H9 (cell line): Measurements from ENCODE around the gene UBE2J1. TPM values are rescaled to one million over a fixed set of nuclear protein-coding genes. Genes with fewer than 3 reads are reported as not detected.

Experiments
- DNase-seq: peaks from one replicate; pipeline ENCODE4 v3.0.0-alpha.2; 2017
- H2AFZ ChIP-seq: one replicate; pipeline ENCODE4 v1.6.1; 2013; ENCODE audit warnings: mild to moderate bottlenecking, low read length, control low read depth, moderate library complexity
- H2AK5ac ChIP-seq: 2 replicates; pipeline ENCODE4 v1.6.1; 2013; ENCODE audit warnings: low read length, control low read depth, mixed read lengths; ENCODE audit not compliant: insufficient read length
- H2BK120ac ChIP-seq: one replicate; pipeline ENCODE4 v1.6.1; 2013; ENCODE audit warnings: low read depth, mild to moderate bottlenecking, low read length, control low read depth, inconsistent platforms; ENCODE audit not compliant: poor library complexity, severe bottlenecking
- H2BK12ac ChIP-seq: 2 replicates; pipeline ENCODE4 v1.6.1; 2013; ENCODE audit warnings: low read length, control low read depth, mixed read lengths, low read depth; ENCODE audit not compliant: insufficient read length
- H2BK15ac ChIP-seq: 2 replicates; pipeline ENCODE4 v1.6.1; 2013; ENCODE audit warnings: low read depth, low read length, control low read depth
- H2BK20ac ChIP-seq: one replicate; pipeline ENCODE4 v1.6.1; 2013; ENCODE audit warnings: low read depth, mild to moderate bottlenecking, low read length, control low read depth, inconsistent platforms; ENCODE audit not compliant: poor library complexity, severe bottlenecking
- H2BK5ac ChIP-seq: 2 replicates; pipeline ENCODE4 v1.6.1; 2013; ENCODE audit warnings: low read length, control low read depth, mixed read lengths; ENCODE audit not compliant: insufficient read length
- H3K14ac ChIP-seq: 2 replicates; pipeline ENCODE4 v1.6.1; 2013; ENCODE audit warnings: low read length, control low read depth; ENCODE audit not compliant: insufficient read depth
- H3K18ac ChIP-seq: 2 replicates; pipeline ENCODE4 v1.6.1; 2013; ENCODE audit warnings: low read depth, mild to moderate bottlenecking, mixed read lengths, low read length, control low read depth; ENCODE audit not compliant: insufficient read length
- H3K23ac ChIP-seq: 2 replicates; pipeline ENCODE4 v1.6.1; 2013; ENCODE audit warnings: low read length, control low read depth, mixed read lengths, low read depth; ENCODE audit not compliant: insufficient read length
- H3K23me2 ChIP-seq: 2 replicates; pipeline ENCODE4 v1.6.1; 2013; ENCODE audit warnings: low read depth, mild to moderate bottlenecking, mixed read lengths, low read length, control low read depth; ENCODE audit not compliant: insufficient read length, poor library complexity, severe bottlenecking
- H3K27ac ChIP-seq: 2 replicates; pipeline ENCODE4 v1.5.1; 2013; ENCODE audit warnings: low read length, control low read depth, mixed read lengths, low read depth; ENCODE audit not compliant: insufficient read length
- H3K27me3 ChIP-seq: 2 replicates; pipeline ENCODE4 v1.6.1; 2013; ENCODE audit warnings: low read length, control low read depth, inconsistent platforms; ENCODE audit not compliant: insufficient read depth
- H3K4ac ChIP-seq: 2 replicates; pipeline ENCODE4 v1.6.1; 2013; ENCODE audit warnings: low read depth, mild to moderate bottlenecking, control low read depth, inconsistent platforms, low read length, moderate library complexity
- H3K4me1 ChIP-seq: 2 replicates; pipeline ENCODE4 v1.6.1; 2013; ENCODE audit warnings: low read length, control low read depth, inconsistent platforms; ENCODE audit not compliant: insufficient read depth
- H3K4me2 ChIP-seq: 2 replicates; pipeline ENCODE4 v1.6.1; 2013; ENCODE audit warnings: low read length, control low read depth, mixed read lengths; ENCODE audit not compliant: insufficient read length, insufficient read depth
- H3K56ac ChIP-seq: 2 replicates; pipeline ENCODE4 v1.6.1; 2013; ENCODE audit warnings: low read depth, mild to moderate bottlenecking, mixed read lengths, low read length, control low read depth; ENCODE audit not compliant: insufficient read length
- H3K79me1 ChIP-seq: 2 replicates; pipeline ENCODE4 v1.6.1; 2013; ENCODE audit warnings: low read depth, mild to moderate bottlenecking, moderate library complexity, low read length, control low read depth, inconsistent platforms; ENCODE audit not compliant: insufficient read depth, poor library complexity, severe bottlenecking
- H3K79me2 ChIP-seq: 2 replicates; pipeline ENCODE4 v1.6.1; 2013; ENCODE audit warnings: low read length, control low read depth, inconsistent platforms; ENCODE audit not compliant: insufficient read depth
- H3K9ac ChIP-seq: 2 replicates; pipeline ENCODE4 v1.6.1; 2013; ENCODE audit warnings: low read length, control low read depth, mixed read lengths; ENCODE audit not compliant: insufficient read length; ENCODE audit errors: extremely low read depth
- H3K9me3 ChIP-seq: one replicate; pipeline ENCODE4 v1.6.1; 2013; ENCODE audit warnings: low read depth, low read length, inconsistent platforms; ENCODE audit not compliant: control insufficient read depth
- H3T11ph ChIP-seq: one replicate; pipeline ENCODE4 v1.6.1; 2013; ENCODE audit warnings: mild to moderate bottlenecking, low read length, control low read depth, inconsistent platforms
- H4K20me1 ChIP-seq: one replicate; pipeline ENCODE4 v1.6.1; 2013; ENCODE audit not compliant: control insufficient read depth, insufficient read length, insufficient read depth
- H4K5ac ChIP-seq: 2 replicates; pipeline ENCODE4 v1.6.1; 2013; ENCODE audit warnings: low read depth, mild to moderate bottlenecking, mixed read lengths, low read length, control low read depth; ENCODE audit not compliant: insufficient read length
- H4K8ac ChIP-seq: replicated peaks from 2 replicates; pipeline ENCODE4 v1.6.1; 2013; ENCODE audit warnings: low read length, control low read depth, mixed read lengths, low read depth; ENCODE audit not compliant: insufficient read length
- H4K91ac ChIP-seq: 2 replicates; pipeline ENCODE4 v1.6.1; 2013; ENCODE audit warnings: low read depth, mild to moderate bottlenecking, moderate library complexity, mixed read lengths, low read length, control low read depth; ENCODE audit not compliant: insufficient read length
- H3K27ac Mint-ChIP-seq, 3 experiments: 2 replicates in 2 of 3; 3 replicates in 1 of 3; pipeline ENCODE4 v1.8.0; 2020 to 2021; ENCODE audit warnings: mixed read lengths in 3 of 3, mild to moderate bottlenecking in 1 of 3, moderate library complexity in 1 of 3
- H3K27me3 Mint-ChIP-seq: 2 replicates; pipeline ENCODE4 v1.8.0; 2021; ENCODE audit warnings: low read depth, mild to moderate bottlenecking, moderate library complexity, mixed read lengths
- H3K36me3 Mint-ChIP-seq, 3 experiments: 2 replicates in 2 of 3; 3 replicates in 1 of 3; pipeline ENCODE4 v1.8.0; 2020 to 2021; ENCODE audit warnings: low read depth in 3 of 3, mixed read lengths in 3 of 3; ENCODE audit not compliant: insufficient read depth in 1 of 3
- H3K4me1 Mint-ChIP-seq, 2 experiments: 2 replicates each; pipeline ENCODE4 v1.8.0; 2020; ENCODE audit warnings: mixed read lengths in 2 of 2
- H3K4me3 Mint-ChIP-seq, 2 experiments: 2 replicates in 1 of 2; 3 replicates in 1 of 2; pipeline ENCODE4 v1.8.0; 2020 to 2021; ENCODE audit warnings: mild to moderate bottlenecking in 2 of 2, mixed read lengths in 2 of 2, moderate library complexity in 1 of 2
- H3K9me3 Mint-ChIP-seq, 2 experiments: 2 replicates in 1 of 2; 3 replicates in 1 of 2; pipeline ENCODE4 v1.8.0; 2020; ENCODE audit warnings: mild to moderate bottlenecking in 2 of 2, mixed read lengths in 2 of 2, moderate library complexity in 1 of 2
- WGBS: extraction: QIAGEN DNeasy Blood & Tissue Kit; methylation state at CpG from one replicate; pipeline ENCODE4 v1.1.7; 2013; ENCODE audit warnings: missing lambda C conversion rate, low lambda C conversion rate, mixed read lengths; ENCODE audit not compliant: insufficient read length; ENCODE audit errors: extremely low coverage; 5-methylcytosine and 5-hydroxymethylcytosine counted together
- total RNA-seq: library from RNA; stranded (reverse); gene quantifications from 2 replicates; pipeline ENCODE4 v1.2.1, GENCODE V29; 2021
- TF ChIP-seq, protein P1 (sequence below): fragments of 200-600 bp; sonication (generic); conservative IDR thresholded peaks from 3 replicates; pipeline ENCODE4 v1.8.0; 2021; ENCODE audit warnings: antibody characterized with exemption, mild to moderate bottlenecking

UBE2J1 gene
- total RNA-seq, 1 experiment from 2014 or later: 13.1 TPM

DNA sequence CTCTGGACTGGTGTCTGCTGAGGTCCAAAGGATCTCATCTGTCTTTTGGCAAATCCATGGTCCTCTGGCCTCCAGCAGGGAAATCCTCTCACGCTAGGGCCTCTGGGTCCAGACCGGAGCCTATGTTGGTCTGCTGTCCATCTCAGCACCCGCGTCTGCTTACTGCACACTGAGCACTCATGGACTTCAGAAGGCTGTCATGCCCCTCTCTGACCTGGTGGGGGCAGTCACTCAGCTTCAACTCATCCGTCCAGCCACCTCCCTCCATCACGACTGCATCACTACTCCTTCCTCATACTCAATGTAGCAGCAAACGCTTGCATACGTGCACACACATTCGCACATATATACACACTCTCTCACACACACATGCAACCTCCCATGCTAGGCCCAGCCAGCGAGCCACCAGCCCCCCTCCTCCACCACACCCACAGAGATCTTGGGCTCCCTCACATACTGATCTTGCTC is 70.7 kb downstream of the UBE2J1 start:
- Histone ChIP-seq H2AFZ (no peak overlapping the region), H2BK12ac (no peak overlapping the region), H2BK120ac (no peak overlapping the region), H3K27ac (no peak overlapping the region), H3K27me3 (no peaks in the 10 kb centered on the region; the same call in 1 of the 2 replicates), H3K14ac (no peak overlapping the region), H3K4me2 (no peak overlapping the region), H3K23ac (no peak overlapping the region), H2BK5ac (no peak overlapping the region), H3T11ph (no peak overlapping the region), H2BK20ac (no peak overlapping the region), H3K79me2 (no peaks in the 10 kb centered on the region), H3K9me3 (no peaks in the 10 kb centered on the region), H2AK5ac (no peak overlapping the region), H3K4me1 (no peaks in the 10 kb centered on the region), H4K20me1 (no peaks in the 10 kb centered on the region), H4K8ac (no peak overlapping the region), H3K18ac (no peak overlapping the region), H3K4ac (no peak overlapping the region), H4K5ac (no peak overlapping the region), H4K91ac (no peak overlapping the region), H3K56ac (no peak overlapping the region), H3K23me2 (no peaks in the 10 kb centered on the region), H3K79me1 (no peaks in the 10 kb centered on the region), H3K9ac (no peak overlapping the region), H2BK15ac (no peak overlapping the region)
- Mint-ChIP-seq H3K4me1 (peaks cover 18 to 21% of the 10 kb centered on the region in 2 experiments), H3K9me3 (no peaks in the 10 kb centered on the region; a peak in 1 of 5 replicates), H3K27ac (no peak overlapping the region), H3K36me3 (no peaks in the 10 kb centered on the region; a peak in 1 of 7 replicates), H3K27me3 (no peaks in the 10 kb centered on the region; the same call in 1 of the 2 replicates), H3K4me3 (no peak overlapping the region)
- WGBS: no CpG with 5 or more reads among the region's 10 CpGs
- DNase-seq: peak; percentile 82
- TF ChIP-seq, protein P1, sequence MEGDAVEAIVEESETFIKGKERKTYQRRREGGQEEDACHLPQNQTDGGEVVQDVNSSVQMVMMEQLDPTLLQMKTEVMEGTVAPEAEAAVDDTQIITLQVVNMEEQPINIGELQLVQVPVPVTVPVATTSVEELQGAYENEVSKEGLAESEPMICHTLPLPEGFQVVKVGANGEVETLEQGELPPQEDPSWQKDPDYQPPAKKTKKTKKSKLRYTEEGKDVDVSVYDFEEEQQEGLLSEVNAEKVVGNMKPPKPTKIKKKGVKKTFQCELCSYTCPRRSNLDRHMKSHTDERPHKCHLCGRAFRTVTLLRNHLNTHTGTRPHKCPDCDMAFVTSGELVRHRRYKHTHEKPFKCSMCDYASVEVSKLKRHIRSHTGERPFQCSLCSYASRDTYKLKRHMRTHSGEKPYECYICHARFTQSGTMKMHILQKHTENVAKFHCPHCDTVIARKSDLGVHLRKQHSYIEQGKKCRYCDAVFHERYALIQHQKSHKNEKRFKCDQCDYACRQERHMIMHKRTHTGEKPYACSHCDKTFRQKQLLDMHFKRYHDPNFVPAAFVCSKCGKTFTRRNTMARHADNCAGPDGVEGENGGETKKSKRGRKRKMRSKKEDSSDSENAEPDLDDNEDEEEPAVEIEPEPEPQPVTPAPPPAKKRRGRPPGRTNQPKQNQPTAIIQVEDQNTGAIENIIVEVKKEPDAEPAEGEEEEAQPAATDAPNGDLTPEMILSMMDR: peak; percentile 83
